ENCODE measurements around the gene FBXO28.
A peak's percentile ranks its signal among the peaks of the same experiment; 100 is the strongest.

The FBXO28 gene

GRCh38 chr1:224113918-224114786, at the start of gene FBXO28:
TSS of gene FBXO28 (plus strand) at chr1:224114111. CDS start at chr1:224114130, 19 bp downstream.
- H3K4me3 ChIP-seq (ENCODE audit: low read depth, low read length), result peak within 1 kb of the TSS; percentile 85
- TF ChIP-seq CTCF (IDR thresholded peaks at IDR 0.05; ENCODE audit: borderline replicate concordance, insufficient read depth, low read depth, low read length), result no peak

- H3K4me3 ChIP-seq (ENCODE audit: low read depth, low read length), result no peak overlapping the region
- no peak for TF ChIP-seq CTCF (IDR thresholded peaks at IDR 0.05; ENCODE audit: borderline replicate concordance, insufficient read depth, low read depth, low read length)
These were observed 49.8 kb upstream of the FBXO28 start for GRCh38 chr1:224064150-224064549.

GRCh38 chr1:224065455-224065854, 48.5 kb upstream of the FBXO28 start:
- TF ChIP-seq CTCF (IDR thresholded peaks at IDR 0.05; ENCODE audit: borderline replicate concordance, insufficient read depth, low read depth, low read length), result no peak
- no peak overlapping the region for H3K4me3 ChIP-seq (ENCODE audit: low read depth, low read length)

GRCh38 chr1:224067207-224067606, 46.7 kb upstream of the FBXO28 start:
- H3K4me3 ChIP-seq (ENCODE audit: low read depth, low read length), result no peak overlapping the region
- no peak for TF ChIP-seq CTCF (IDR thresholded peaks at IDR 0.05; ENCODE audit: borderline replicate concordance, insufficient read depth, low read depth, low read length)

- no peak for TF ChIP-seq CTCF (IDR thresholded peaks at IDR 0.05; ENCODE audit: borderline replicate concordance, insufficient read depth, low read depth, low read length)
- no peak overlapping the region for H3K4me3 ChIP-seq (ENCODE audit: low read depth, low read length)
These were observed 46.1 kb upstream of the FBXO28 start for GRCh38 chr1:224067621-224068457.

GRCh38 chr1:224068458-224069072, 45.3 kb upstream of the FBXO28 start:
- H3K4me3 ChIP-seq (ENCODE audit: low read depth, low read length), result no peak overlapping the region
- TF ChIP-seq CTCF (IDR thresholded peaks at IDR 0.05; ENCODE audit: borderline replicate concordance, insufficient read depth, low read depth, low read length), result no peak

Measured in GM12875 (cell line).